GM23338 (cell line): ENCODE measurements around the gene UBE2E2. TPM values are rescaled to one million over a fixed set of nuclear protein-coding genes. Genes with fewer than 3 reads are reported as not detected.
"Not testable (repeated sequence)": the region's sequence is repeated elsewhere in the genome, so short reads cannot be mapped to it uniquely, and the experiment has no call there.

Source experiments
- ATAC-seq: fragments of 200-7000 bp; cut with Tn5 transposase; 3 replicates; pipeline ENCODE4 v1.9.1; 2020
- DNase-seq: peaks from one replicate; pipeline ENCODE4 v3.0.0-alpha.2; 2015; ENCODE audit warnings: low spot score
- H2AFZ ChIP-seq: fragments of 200-600 bp; sonication (generic); 2 replicates; pipeline ENCODE4 v1.8.0; 2016; ENCODE audit warnings: antibody characterized with exemption, mild to moderate bottlenecking, moderate library complexity
- H3F3A ChIP-seq: fragments of 200-600 bp; sonication (generic); replicated peaks from 2 replicates; pipeline ENCODE4 v1.8.0; 2017; ENCODE audit warnings: antibody characterized with exemption, mixed run types, low read depth
- H3K27ac ChIP-seq: fragments of 200-600 bp; sonication (generic); 2 replicates; pipeline ENCODE4 v1.6.1; 2016; ENCODE audit warnings: low read depth
- H3K27me3 ChIP-seq: fragments of 200-600 bp; sonication (generic); 2 replicates; pipeline ENCODE4 v1.8.0; 2016; ENCODE audit warnings: mild to moderate bottlenecking, mixed run types, moderate library complexity; ENCODE audit not compliant: insufficient read depth
- H3K36me3 ChIP-seq: fragments of 200-600 bp; sonication (generic); 2 replicates; pipeline ENCODE4 v1.8.0; 2016; ENCODE audit warnings: mild to moderate bottlenecking; ENCODE audit not compliant: insufficient read depth
- H3K4me1 ChIP-seq: fragments of 200-600 bp; sonication (generic); 2 replicates; pipeline ENCODE4 v1.8.0; 2016; ENCODE audit warnings: mild to moderate bottlenecking, moderate library complexity; ENCODE audit not compliant: insufficient read depth
- H3K4me2 ChIP-seq: fragments of 200-600 bp; sonication (generic); 2 replicates; pipeline ENCODE4 v1.7.1; 2017; ENCODE audit warnings: mixed run types
- H3K4me3 ChIP-seq: fragments of 200-600 bp; sonication (generic); 2 replicates; pipeline ENCODE4 v1.6.1; 2016; ENCODE audit warnings: mixed run types
- H3K79me2 ChIP-seq: fragments of 200-600 bp; sonication (generic); replicated peaks from 2 replicates; pipeline ENCODE4 v1.8.0; 2017; ENCODE audit warnings: mild to moderate bottlenecking; ENCODE audit not compliant: insufficient read depth
- H3K9me2 ChIP-seq: fragments of 200-600 bp; sonication (generic); 2 replicates; pipeline ENCODE4 v1.8.0; 2017; ENCODE audit not compliant: insufficient read depth
- H4K20me1 ChIP-seq: fragments of 200-600 bp; sonication (generic); replicated peaks from 2 replicates; pipeline ENCODE4 v1.8.0; 2017; ENCODE audit warnings: mild to moderate bottlenecking; ENCODE audit not compliant: insufficient read depth
- H3K27ac Mint-ChIP-seq: 2 replicates; pipeline ENCODE4 v1.8.0; 2020; ENCODE audit warnings: inconsistent platforms, mild to moderate bottlenecking, moderate library complexity, mixed read lengths
- H3K27me3 Mint-ChIP-seq: 3 replicates; pipeline ENCODE4 v1.8.0; 2022; ENCODE audit warnings: low read depth, mild to moderate bottlenecking, moderate library complexity, mixed read lengths, inconsistent platforms; ENCODE audit not compliant: insufficient read depth, poor library complexity
- H3K36me3 Mint-ChIP-seq: 3 replicates; pipeline ENCODE4 v1.8.0; 2021; ENCODE audit warnings: low read depth, mild to moderate bottlenecking, inconsistent platforms, moderate library complexity, mixed read lengths
- H3K4me1 Mint-ChIP-seq: 3 replicates; pipeline ENCODE4 v1.8.0; 2020; ENCODE audit warnings: mild to moderate bottlenecking, inconsistent platforms, mixed read lengths
- H3K4me3 Mint-ChIP-seq: 3 replicates; pipeline ENCODE4 v1.8.0; 2021; ENCODE audit warnings: moderate library complexity, mild to moderate bottlenecking, inconsistent platforms, mixed read lengths
- H3K9me3 Mint-ChIP-seq: 3 replicates; pipeline ENCODE4 v1.8.0; 2020; ENCODE audit warnings: moderate library complexity, mild to moderate bottlenecking, inconsistent platforms, mixed read lengths
- CREB1 ChIP-seq: fragments of 250-450 bp; sonication (Bioruptor Pico); IDR thresholded peaks from 2 replicates; pipeline ENCODE4 v1.5.0; 2020; ENCODE audit warnings: low read depth, mild to moderate bottlenecking, moderate library complexity
- EZH2phosphoT487 ChIP-seq: fragments of 200-600 bp; sonication (generic); IDR thresholded peaks from one replicate; pipeline ENCODE4 v1.8.1; 2018; ENCODE audit warnings: antibody characterized with exemption; ENCODE audit not compliant: unreplicated experiment
- STAT1 ChIP-seq: IDR thresholded peaks from one replicate; pipeline ENCODE4 v1.6.1; 2016; ENCODE audit warnings: antibody characterized with exemption; ENCODE audit not compliant: unreplicated experiment
- polyA plus RNA-seq: library from polyadenylated mRNA; unstranded; fragments of >200 nt; fragmentation: Nextera tagmentation; extraction: Ambion mirVana; gene quantifications from 2 replicates; pipeline ENCODE4 v1.2.1, GENCODE V29; 2016
- total RNA-seq: library from RNA; depleted of rRNA; stranded (reverse); fragments of >200 nt; shearing (Covaris generic); gene quantifications from 2 replicates; pipeline ENCODE4 v1.2.3, GENCODE V29; 2014
- TF ChIP-seq, protein P1 (sequence below): fragments of 250-450 bp; sonication (Bioruptor Pico); IDR thresholded peaks from 2 replicates; pipeline ENCODE4 v1.5.0; 2020; ENCODE audit warnings: mild to moderate bottlenecking, moderate library complexity
- TF ChIP-seq, protein P2 (sequence below), 2 experiments: fragments of 200-600 bp in 1 of 2; sonication (generic) in 1 of 2; conservative IDR thresholded peaks; 2 replicates each; pipeline versions ENCODE4 v1.5.1 to v1.6.1; 2016 to 2017; ENCODE audit warnings: antibody characterized with exemption in 2 of 2, low read depth in 2 of 2, mild to moderate bottlenecking in 2 of 2, moderate library complexity in 1 of 2

Gene UBE2E2
- total and polyA plus RNA-seq, 2 experiments from 2014 or later: 86.9 to 169 TPM

DNA sequence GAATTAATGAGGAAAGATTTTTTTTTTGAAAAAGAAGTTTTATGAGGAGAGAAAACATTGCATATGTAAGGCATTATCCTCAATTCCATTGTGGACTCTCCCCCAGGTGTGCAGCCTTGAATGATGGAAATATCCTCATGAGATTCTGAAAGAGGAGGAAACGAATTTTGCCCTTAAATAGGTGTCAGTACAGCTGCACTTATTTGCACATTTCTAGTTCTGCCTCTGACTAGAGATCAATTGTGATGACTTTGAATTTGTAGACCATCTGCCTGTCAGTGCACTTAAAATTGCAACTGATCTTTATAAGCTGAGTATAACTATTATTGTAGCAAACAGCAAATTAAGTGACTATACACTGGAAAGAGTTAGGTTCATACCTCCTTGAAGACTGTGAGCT is 141.8 kb downstream of the UBE2E2 start (continued):
- TF ChIP-seq, protein P1, sequence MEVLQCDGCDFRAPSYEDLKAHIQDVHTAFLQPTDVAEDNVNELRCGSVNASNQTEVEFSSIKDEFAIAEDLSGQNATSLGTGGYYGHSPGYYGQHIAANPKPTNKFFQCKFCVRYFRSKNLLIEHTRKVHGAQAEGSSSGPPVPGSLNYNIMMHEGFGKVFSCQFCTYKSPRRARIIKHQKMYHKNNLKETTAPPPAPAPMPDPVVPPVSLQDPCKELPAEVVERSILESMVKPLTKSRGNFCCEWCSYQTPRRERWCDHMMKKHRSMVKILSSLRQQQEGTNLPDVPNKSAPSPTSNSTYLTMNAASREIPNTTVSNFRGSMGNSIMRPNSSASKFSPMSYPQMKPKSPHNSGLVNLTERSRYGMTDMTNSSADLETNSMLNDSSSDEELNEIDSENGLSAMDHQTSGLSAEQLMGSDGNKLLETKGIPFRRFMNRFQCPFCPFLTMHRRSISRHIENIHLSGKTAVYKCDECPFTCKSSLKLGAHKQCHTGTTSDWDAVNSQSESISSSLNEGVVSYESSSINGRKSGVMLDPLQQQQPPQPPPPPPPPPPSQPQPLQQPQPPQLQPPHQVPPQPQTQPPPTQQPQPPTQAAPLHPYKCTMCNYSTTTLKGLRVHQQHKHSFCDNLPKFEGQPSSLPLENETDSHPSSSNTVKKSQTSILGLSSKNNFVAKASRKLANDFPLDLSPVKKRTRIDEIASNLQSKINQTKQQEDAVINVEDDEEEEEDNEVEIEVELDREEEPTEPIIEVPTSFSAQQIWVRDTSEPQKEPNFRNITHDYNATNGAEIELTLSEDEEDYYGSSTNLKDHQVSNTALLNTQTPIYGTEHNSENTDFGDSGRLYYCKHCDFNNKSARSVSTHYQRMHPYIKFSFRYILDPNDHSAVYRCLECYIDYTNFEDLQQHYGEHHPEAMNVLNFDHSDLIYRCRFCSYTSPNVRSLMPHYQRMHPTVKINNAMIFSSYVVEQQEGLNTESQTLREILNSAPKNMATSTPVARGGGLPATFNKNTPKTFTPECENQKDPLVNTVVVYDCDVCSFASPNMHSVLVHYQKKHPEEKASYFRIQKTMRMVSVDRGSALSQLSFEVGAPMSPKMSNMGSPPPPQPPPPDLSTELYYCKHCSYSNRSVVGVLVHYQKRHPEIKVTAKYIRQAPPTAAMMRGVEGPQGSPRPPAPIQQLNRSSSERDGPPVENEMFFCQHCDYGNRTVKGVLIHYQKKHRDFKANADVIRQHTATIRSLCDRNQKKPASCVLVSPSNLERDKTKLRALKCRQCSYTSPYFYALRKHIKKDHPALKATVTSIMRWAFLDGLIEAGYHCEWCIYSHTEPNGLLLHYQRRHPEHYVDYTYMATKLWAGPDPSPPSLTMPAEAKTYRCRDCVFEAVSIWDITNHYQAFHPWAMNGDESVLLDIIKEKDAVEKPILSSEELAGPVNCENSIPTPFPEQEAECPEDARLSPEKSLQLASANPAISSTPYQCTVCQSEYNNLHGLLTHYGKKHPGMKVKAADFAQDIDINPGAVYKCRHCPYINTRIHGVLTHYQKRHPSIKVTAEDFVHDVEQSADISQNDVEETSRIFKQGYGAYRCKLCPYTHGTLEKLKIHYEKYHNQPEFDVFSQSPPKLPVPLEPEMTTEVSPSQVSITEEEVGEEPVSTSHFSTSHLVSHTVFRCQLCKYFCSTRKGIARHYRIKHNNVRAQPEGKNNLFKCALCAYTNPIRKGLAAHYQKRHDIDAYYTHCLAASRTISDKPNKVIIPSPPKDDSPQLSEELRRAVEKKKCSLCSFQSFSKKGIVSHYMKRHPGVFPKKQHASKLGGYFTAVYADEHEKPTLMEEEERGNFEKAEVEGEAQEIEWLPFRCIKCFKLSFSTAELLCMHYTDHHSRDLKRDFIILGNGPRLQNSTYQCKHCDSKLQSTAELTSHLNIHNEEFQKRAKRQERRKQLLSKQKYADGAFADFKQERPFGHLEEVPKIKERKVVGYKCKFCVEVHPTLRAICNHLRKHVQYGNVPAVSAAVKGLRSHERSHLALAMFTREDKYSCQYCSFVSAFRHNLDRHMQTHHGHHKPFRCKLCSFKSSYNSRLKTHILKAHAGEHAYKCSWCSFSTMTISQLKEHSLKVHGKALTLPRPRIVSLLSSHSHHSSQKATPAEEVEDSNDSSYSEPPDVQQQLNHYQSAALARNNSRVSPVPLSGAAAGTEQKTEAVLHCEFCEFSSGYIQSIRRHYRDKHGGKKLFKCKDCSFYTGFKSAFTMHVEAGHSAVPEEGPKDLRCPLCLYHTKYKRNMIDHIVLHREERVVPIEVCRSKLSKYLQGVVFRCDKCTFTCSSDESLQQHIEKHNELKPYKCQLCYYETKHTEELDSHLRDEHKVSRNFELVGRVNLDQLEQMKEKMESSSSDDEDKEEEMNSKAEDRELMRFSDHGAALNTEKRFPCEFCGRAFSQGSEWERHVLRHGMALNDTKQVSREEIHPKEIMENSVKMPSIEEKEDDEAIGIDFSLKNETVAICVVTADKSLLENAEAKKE (CRISPR knock-in tag): no peak
- no peak for TF ChIP-seq EZH2phosphoT487
- no peak for TF ChIP-seq STAT1

DNA sequence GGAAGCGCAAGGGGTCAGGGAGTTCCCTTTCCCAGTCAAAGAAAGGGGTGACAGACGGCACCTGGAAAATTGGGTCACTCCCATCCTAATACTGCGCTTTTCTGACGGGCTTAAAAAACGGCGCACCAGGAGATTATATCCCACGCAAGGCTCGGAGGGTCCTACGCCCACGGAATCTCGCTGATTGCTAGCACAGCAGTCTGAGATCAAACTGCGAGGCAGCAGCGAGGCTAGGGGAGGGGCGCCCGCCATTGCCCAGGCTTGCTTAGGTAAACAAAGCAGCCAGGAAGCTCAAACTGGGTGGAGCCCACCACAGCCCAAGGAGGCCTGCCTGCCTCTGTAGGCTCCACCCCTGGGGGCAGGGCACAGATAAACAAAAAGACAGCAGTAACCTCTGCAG is 146.3 kb downstream of the UBE2E2 start:
- H3K27ac ChIP-seq, H3F3A ChIP-seq, H3K79me2 ChIP-seq, H2AFZ ChIP-seq, H3K4me1 Mint-ChIP-seq, H3K4me3 ChIP-seq, H3K27me3 ChIP-seq, H3K36me3 ChIP-seq, H3K9me2 ChIP-seq, H3K4me2 ChIP-seq, H3K4me3 Mint-ChIP-seq, H3K27me3 Mint-ChIP-seq, H3K4me1 ChIP-seq, DNase-seq, H3K27ac Mint-ChIP-seq, ATAC-seq, H4K20me1 ChIP-seq: not testable (repeated sequence)
- peaks cover 56% of the 10 kb centered on the region for H3K9me3 Mint-ChIP-seq
- H3K36me3 Mint-ChIP-seq: peaks cover 47% of the 10 kb centered on the region

DNA sequence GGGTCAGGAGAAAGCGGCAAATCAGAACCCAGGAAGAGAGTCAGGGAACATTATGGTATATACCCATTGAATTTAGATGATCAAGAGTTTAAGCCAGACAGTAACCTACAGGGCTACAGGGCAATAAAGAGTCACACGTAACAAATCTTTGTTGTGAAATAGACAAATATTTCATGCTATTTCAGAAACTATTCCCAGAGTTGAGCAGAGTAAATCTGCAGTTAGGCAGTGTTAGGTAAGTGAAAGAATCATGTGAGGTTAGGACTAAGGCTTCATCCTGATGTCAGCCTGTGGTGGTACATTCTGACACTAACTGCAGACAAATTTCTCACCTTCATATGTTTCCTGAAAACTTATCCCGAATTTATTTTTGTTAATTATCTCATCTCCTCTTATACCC is 153.0 kb downstream of the UBE2E2 start:
- H3K9me2 ChIP-seq: no peaks in the 10 kb centered on the region
- no peak overlapping the region for H3K4me2 ChIP-seq
- H3F3A ChIP-seq: no peaks in the 10 kb centered on the region
- no peak overlapping the region for H3K27ac Mint-ChIP-seq
- DNase-seq (no peak), ATAC-seq (no peak)
- H4K20me1 ChIP-seq: no peaks in the 10 kb centered on the region; the same call in 1 of the 2 replicates
- H3K4me1 Mint-ChIP-seq: no peaks in the 10 kb centered on the region
- no peaks in the 10 kb centered on the region; the same call in 1 of the 2 replicates for H3K79me2 ChIP-seq
- H3K36me3 ChIP-seq: no peaks in the 10 kb centered on the region
- no peak overlapping the region for H3K4me3 ChIP-seq
- no peak overlapping the region for H3K27ac ChIP-seq
- H3K4me1 ChIP-seq: no peaks in the 10 kb centered on the region
- peaks cover 1% of the 10 kb centered on the region for H3K27me3 Mint-ChIP-seq
- H3K9me3 Mint-ChIP-seq: peaks cover 11% of the 10 kb centered on the region; the same call in 2 of the 3 replicates
- peaks cover 4% of the 10 kb centered on the region; the same call in 2 of the 3 replicates for H3K36me3 Mint-ChIP-seq
- H2AFZ ChIP-seq: no peak overlapping the region
- H3K4me3 Mint-ChIP-seq: no peak overlapping the region
- H3K27me3 ChIP-seq: no peaks in the 10 kb centered on the region
- TF ChIP-seq, protein P2, sequence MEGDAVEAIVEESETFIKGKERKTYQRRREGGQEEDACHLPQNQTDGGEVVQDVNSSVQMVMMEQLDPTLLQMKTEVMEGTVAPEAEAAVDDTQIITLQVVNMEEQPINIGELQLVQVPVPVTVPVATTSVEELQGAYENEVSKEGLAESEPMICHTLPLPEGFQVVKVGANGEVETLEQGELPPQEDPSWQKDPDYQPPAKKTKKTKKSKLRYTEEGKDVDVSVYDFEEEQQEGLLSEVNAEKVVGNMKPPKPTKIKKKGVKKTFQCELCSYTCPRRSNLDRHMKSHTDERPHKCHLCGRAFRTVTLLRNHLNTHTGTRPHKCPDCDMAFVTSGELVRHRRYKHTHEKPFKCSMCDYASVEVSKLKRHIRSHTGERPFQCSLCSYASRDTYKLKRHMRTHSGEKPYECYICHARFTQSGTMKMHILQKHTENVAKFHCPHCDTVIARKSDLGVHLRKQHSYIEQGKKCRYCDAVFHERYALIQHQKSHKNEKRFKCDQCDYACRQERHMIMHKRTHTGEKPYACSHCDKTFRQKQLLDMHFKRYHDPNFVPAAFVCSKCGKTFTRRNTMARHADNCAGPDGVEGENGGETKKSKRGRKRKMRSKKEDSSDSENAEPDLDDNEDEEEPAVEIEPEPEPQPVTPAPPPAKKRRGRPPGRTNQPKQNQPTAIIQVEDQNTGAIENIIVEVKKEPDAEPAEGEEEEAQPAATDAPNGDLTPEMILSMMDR (conservative IDR thresholded peaks at IDR 0.05; ENCODE audit: low read depth in 2 of 2): no peak
- TF ChIP-seq CREB1 (CRISPR knock-in tag): no peak
